ENCODE results near the gene THEM4.
A peak's percentile ranks its signal among the peaks of the same experiment; 100 is the strongest.

THEM4 gene

GRCh38 chr1:151849871-151850270, 59.4 kb downstream of the THEM4 start:
- in situ Hi-C loops (cut with HindIII; ENCODE audit: low pct_ligation_motif_present, low pct_unique_long_range_greater_than_20kb, low sequenced_read_pairs) = no loop called here
- DNase-seq = no peak

GRCh38 chr1:151849126-151849525, 60.2 kb downstream of the THEM4 start:
- in situ Hi-C loops (cut with HindIII; ENCODE audit: low pct_ligation_motif_present, low pct_unique_long_range_greater_than_20kb, low sequenced_read_pairs) = no loop called here
- DNase-seq = no peak

- no peak for DNase-seq
- in situ Hi-C loops (cut with HindIII; ENCODE audit: low pct_ligation_motif_present, low pct_unique_long_range_greater_than_20kb, low sequenced_read_pairs) = no loop called here
Measured at GRCh38 chr1:151847867-151848596, 61.3 kb downstream of the THEM4 start.

- no peak for DNase-seq
- in situ Hi-C loops (cut with HindIII; ENCODE audit: low pct_ligation_motif_present, low pct_unique_long_range_greater_than_20kb, low sequenced_read_pairs) = no loop called here
Measured at GRCh38 chr1:151846686-151847237, 62.5 kb downstream of the THEM4 start.

GRCh38 chr1:151846062-151846568, 63.2 kb downstream of the THEM4 start:
- DNase-seq = peak; percentile 20
- in situ Hi-C loops (cut with HindIII; ENCODE audit: low pct_ligation_motif_present, low pct_unique_long_range_greater_than_20kb, low sequenced_read_pairs) = no loop called here

GRCh38 chr1:151843398-151843797, 65.9 kb downstream of the THEM4 start:
- no peak for DNase-seq
- in situ Hi-C loops (cut with HindIII; ENCODE audit: low pct_ligation_motif_present, low pct_unique_long_range_greater_than_20kb, low sequenced_read_pairs) = no loop called here

- in situ Hi-C loops (cut with HindIII; ENCODE audit: low pct_ligation_motif_present, low pct_unique_long_range_greater_than_20kb, low sequenced_read_pairs) = no loop called here
- peak; percentile 15 for DNase-seq
Measured at GRCh38 chr1:151841141-151841540, 68.2 kb downstream of the THEM4 start.

- no peak for DNase-seq
- in situ Hi-C loops (cut with HindIII; ENCODE audit: low pct_ligation_motif_present, low pct_unique_long_range_greater_than_20kb, low sequenced_read_pairs) = no loop called here
Measured at GRCh38 chr1:151840421-151840820, 68.9 kb downstream of the THEM4 start.

- DNase-seq = peak; percentile 24
- in situ Hi-C loops (cut with HindIII; ENCODE audit: low pct_ligation_motif_present, low pct_unique_long_range_greater_than_20kb, low sequenced_read_pairs) = no loop called here
Measured at GRCh38 chr1:151839457-151840403, 69.6 kb downstream of the THEM4 start, which contains the start of gene C2CD4D. TSS of gene C2CD4D (minus strand) at chr1:151839820. CDS start at chr1:151838989, 831 bp downstream.

GRCh38 chr1:151839082-151839412, 70.3 kb downstream of the THEM4 start:
- no peak for DNase-seq
- in situ Hi-C loops (cut with HindIII; ENCODE audit: low pct_ligation_motif_present, low pct_unique_long_range_greater_than_20kb, low sequenced_read_pairs) = no loop called here

GRCh38 chr1:151838222-151839081, 70.9 kb downstream of the THEM4 start:
- in situ Hi-C loops (cut with HindIII; ENCODE audit: low pct_ligation_motif_present, low pct_unique_long_range_greater_than_20kb, low sequenced_read_pairs) = no loop called here
- DNase-seq = no peak

GRCh38 chr1:151837884-151838221, 71.5 kb downstream of the THEM4 start:
- in situ Hi-C loops (cut with HindIII; ENCODE audit: low pct_ligation_motif_present, low pct_unique_long_range_greater_than_20kb, low sequenced_read_pairs) = no loop called here
- DNase-seq = no peak

GRCh38 chr1:151837197-151837596, 72.1 kb downstream of the THEM4 start:
- DNase-seq = no peak
- in situ Hi-C loops (cut with HindIII; ENCODE audit: low pct_ligation_motif_present, low pct_unique_long_range_greater_than_20kb, low sequenced_read_pairs) = no loop called here

GRCh38 chr1:151835596-151835995, 73.7 kb downstream of the THEM4 start:
- in situ Hi-C loops (cut with HindIII; ENCODE audit: low pct_ligation_motif_present, low pct_unique_long_range_greater_than_20kb, low sequenced_read_pairs) = no loop called here
- DNase-seq = no peak

GRCh38 chr1:151834239-151834638, 75.1 kb downstream of the THEM4 start:
- in situ Hi-C loops (cut with HindIII; ENCODE audit: low pct_ligation_motif_present, low pct_unique_long_range_greater_than_20kb, low sequenced_read_pairs) = no loop called here
- no peak for DNase-seq

GRCh38 chr1:151833172-151833900, 76.0 kb downstream of the THEM4 start:
- DNase-seq = no peak
- in situ Hi-C loops (cut with HindIII; ENCODE audit: low pct_ligation_motif_present, low pct_unique_long_range_greater_than_20kb, low sequenced_read_pairs) = no loop called here

GRCh38 chr1:151832318-151832980, 76.9 kb downstream of the THEM4 start:
- in situ Hi-C loops (cut with HindIII; ENCODE audit: low pct_ligation_motif_present, low pct_unique_long_range_greater_than_20kb, low sequenced_read_pairs) = no loop called here
- no peak for DNase-seq
